GM18858 (cell line): ENCODE measurements around the gene PGC.
"Not testable (repeated sequence)": the region's sequence is repeated elsewhere in the genome, so short reads cannot be mapped to it uniquely, and the experiment has no call there.

ENCODE experiments used
- ATAC-seq: cut with Tn5 transposase; IDR thresholded peaks from one replicate; pipeline ENCODE4 v1.9.1; 2021; ENCODE audit not compliant: unreplicated experiment

The PGC gene

DNA sequence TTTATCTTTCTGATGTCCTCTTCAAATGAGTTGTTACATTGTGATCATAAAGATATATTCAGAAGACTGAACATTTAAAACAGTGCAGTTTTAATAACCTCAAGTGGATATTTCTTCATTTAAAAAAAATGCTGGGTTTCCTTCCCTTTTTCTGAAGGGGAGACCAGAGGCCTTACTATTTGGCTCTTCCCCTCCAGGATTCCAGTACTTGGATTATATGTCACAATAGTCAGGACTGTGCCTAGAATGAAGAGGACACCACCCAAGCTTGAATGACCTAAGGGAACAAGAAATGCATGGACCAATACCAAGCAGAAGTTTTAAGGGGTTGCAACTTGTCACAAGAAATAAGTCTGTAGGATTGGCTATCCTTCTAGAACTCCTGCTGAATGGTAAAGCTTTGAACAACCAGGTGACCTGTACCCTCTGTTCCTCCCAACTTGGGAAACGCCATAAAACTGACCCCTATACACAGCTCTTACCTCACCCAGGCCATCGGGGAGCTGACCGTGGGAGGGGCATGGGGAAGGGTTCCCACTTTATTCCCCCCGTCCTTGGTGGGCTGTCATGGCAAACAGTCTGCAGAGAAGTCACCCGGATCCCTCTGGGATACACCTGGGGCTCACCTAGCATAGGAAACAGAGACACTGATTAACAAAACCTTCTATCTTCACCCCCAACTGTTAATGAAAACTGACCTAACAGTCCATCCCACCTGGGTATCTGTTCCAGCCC is 30.5 kb upstream of the PGC start:
- no peak for ATAC-seq

GRCh38 chr6:41775293-41775882 is 28.2 kb upstream of the PGC start:
- ATAC-seq, result no peak

GRCh38 chr6:41774841-41775240 is 27.6 kb upstream of the PGC start:
- ATAC-seq, result no peak

DNA sequence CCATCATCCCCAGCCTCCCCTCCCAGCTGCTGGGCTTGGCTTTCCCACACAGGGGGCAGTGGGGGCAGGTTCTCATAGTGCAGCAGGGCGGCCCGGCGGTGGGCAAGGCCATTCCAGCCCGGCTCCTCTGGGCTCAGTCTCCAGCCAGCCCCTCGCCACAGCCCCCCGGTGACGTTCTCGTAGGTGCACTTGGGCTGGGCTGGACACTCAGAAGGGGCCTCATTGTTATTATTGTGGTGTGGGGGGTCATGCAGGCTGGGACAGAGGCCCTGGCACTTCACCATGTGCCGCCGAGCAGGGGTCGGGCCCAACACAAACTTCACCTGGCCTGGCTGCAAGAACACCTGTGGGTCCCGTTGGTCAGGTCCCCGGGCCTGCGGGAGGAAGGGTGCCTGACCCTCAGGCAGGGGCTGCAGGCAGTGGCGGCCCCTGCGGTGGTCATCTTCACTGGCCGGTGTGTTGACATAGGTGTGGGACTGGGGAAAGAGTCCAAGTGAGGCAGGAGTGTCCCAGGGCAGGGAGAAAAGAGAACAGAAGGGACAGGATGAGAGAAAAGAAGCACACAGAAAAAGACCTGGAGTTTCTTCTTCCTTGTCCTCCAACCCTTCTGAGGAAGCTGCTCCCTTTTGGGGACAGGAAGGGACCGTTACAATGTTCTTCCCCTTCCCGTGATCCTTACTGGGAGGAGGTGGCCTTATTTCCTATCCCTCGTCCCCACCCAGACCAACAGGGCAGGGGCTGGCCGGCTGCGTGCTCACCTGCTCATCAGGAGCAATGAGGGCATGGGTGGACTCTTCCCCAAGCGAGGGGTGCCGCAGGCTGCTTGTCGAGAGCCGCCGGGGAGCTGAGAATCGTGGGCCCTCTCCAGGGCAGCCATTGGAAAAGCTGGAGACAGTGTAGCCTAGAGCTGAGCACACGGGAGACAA is 24.1 kb upstream of the PGC start:
- no peak for ATAC-seq

- no peak for ATAC-seq
Measured at GRCh38 chr6:41770381-41771057, 23.3 kb upstream of the PGC start.

DNA sequence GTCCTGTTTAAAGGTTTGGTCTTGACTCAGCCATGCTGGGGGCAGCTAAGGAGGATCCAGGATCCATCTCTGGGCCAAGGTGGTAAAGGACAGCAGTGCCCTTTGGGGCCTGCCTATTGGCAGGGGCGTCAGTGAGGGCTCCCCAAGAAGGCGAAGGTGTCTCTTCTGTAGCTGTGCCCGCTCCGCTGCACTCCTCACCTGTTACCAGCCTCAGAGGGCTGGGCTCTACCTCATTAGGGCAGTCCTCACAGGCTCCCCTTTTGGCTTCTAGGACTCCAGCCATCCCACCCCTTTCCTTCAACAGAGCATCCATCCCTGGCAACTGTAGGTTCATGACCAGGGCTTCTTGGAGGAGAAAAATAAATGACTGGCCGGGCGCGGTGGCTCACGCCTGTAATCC is 22.2 kb upstream of the PGC start:
- no peak for ATAC-seq

DNA sequence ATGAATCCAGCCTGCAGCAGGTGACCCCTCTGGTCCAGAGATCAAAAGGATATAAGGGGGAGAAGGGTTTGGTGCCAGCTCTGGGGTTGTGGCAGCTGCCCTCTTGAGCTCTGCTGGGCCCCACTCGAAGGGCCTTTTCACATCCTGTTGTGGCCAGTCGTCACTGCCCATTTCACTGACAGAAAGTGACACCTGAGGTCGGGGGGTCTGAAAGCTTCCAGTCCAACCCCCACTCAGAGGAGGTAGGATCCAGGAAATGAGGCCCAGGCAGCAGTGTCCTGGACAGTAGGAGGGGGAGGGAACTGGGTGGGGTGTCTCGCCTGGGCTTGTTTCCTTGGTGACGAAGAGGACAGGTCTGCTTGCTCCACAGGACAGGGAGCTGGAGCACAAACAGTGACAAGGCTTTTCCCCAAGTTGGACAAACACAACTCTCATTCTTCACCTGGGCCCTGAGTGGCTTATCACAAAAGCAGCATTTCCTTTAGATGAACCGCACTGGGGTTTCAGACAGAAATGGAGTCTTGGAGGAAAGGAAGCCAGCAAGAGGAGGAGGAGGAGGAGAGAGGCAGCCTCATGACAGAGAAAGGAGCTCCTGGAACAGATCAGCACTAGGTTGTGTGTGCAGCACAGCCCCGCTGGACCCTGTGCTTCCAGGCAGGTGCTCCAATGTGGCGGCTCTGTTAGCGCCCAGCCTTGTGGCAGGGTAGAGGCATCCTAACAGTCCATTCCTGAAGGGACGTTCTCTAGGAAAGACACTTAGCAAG is 21.5 kb upstream of the PGC start:
- no peak for ATAC-seq

DNA sequence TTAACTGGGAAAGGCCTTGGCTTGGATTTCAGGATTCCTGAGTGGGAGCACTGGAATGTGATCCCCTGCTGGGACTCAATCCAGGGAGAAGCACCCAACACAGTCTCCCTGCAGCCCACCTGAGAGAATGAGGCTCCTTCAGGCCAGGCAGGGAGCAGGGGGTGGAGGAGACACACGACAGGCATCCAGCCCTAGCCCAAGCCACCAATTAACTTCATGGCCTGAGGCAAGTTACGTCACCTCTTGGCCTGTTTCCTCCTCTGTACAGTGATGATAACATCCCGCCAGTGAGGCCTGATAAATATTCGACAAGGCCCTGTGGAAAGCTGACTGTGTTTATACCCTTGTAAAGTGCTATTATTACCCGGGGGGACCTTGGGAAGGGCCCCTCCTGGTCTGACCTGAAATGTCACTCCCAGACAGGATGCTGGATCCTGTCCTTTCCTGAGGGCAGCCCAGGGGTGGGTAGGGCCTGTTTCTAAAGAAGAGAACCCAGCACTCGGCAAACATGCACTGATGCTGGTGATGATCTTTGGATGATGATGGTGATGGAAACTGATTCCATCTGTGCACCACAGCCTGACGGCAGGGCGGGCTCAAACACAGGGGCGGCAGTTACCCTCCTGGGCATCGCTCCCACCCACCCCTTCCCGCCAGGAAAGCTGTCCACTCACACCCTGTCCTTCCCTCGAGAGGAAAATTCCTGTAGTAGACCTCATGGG is 20.1 kb upstream of the PGC start:
- no peak for ATAC-seq

GRCh38 chr6:41766043-41766664 is 19.0 kb upstream of the PGC start:
- ATAC-seq, result not testable (repeated sequence)

DNA sequence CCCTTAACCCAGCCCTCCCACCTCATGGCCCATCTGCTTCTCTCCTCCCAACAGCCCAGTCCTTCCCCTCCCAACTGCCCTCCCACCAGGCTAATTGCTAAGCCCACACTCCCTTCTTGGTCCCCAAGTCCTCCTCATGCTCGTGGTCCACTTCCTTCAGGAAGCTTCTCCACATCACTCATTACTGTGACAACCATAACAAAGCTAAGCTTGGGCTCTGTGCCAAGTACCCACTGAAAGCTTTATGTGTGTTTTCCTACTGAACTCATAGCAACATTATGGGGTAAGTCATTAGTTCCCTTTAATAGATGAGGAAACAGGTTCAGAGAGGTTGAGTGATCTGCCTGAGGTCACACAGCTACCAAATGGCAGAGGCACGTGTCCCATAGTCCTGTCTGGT is 16.3 kb upstream of the PGC start:
- ATAC-seq, result no peak

GRCh38 chr6:41759905-41760579 is 12.8 kb upstream of the PGC start:
- ATAC-seq, result no peak

DNA sequence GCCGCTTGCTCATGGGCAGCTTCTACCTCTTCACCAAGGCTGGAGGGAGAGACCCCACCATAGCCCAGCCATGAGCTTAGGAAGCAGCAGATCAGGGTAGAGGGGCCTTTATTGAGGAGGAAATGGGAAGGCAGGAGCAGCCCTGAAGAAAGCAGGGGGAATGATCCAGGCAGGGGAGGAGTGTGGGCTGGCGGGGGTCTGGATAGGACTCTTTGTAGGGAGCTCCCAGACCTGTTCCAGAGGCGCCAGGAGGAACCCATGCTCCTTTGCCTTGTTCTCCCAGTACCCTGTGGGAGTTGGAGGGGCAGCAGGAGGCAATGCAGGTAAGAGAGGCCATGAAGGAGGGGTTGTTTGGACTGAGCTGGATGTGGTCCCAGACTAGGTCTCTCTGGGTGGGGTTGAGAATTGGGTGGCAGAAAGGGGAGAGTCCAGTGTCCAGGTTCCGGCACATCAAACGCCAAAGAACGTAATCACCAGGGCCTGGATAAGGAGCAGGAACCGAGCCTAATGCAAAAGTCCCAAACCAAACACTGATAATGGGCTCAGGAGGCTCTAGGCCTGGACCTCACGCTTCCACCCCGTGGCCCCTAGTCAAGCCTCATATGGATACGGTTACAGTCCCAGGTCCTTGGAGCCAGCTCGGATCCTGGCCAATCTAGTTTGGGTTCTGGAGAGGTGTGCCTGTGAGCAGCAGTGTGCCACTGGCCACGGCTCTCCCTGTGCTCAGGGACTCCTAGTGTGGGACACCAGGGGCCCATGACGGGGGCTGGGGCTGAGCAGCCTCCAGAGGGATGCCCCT is 12.1 kb upstream of the PGC start:
- no peak for ATAC-seq

DNA sequence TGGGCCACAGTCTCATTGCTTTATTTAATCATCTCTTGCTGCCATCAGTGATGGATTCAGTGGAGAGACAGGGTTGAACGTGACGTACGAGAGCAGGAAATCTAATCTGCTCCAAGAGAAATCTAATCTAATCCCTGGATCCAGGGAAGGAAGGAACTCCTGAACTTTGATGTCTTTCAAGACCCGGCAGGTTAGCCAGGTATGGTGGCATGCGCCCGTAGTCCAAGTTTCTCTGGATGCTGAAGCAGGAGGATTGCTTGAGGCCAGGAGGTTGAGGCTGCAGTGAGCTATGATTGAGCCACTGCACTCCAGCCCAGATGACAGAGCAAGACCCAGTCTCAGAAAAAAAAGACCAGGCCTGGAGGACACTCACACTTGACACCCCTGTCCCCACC is 11.4 kb upstream of the PGC start:
- no peak for ATAC-seq

DNA sequence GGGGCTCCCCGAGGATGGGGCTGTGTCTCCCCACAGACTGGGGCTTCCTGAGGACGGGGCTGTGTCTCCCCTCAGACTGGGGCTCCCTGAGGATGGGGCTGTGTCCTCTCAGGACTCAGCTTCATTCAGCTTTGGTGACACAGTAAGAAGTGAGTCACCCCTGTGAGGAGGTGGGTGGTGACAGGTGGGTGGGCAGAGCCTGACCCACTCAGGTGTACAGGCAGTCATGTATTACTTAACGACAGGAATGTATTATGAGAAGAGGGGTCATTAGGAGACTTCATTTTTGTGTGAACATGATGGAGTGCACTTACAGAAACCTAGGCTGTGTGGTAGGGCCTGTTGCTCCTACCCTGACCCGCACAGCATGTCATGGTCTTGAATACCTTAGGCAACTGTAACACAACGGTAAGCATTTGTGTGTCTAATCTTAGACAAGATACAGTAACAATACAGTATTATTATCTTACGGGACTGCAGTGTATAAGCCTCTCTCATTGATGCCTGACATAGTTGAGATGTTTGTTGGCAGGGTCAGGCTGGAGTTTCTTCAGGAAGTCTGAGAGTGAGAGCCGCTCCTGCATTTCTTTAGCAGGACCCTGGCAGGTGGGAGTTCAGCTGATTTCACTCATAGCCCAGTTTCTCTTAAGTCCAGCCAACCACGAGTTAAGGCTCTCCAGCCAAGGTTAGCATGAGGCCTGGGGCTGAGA is 10.9 kb upstream of the PGC start:
- no peak for ATAC-seq

DNA sequence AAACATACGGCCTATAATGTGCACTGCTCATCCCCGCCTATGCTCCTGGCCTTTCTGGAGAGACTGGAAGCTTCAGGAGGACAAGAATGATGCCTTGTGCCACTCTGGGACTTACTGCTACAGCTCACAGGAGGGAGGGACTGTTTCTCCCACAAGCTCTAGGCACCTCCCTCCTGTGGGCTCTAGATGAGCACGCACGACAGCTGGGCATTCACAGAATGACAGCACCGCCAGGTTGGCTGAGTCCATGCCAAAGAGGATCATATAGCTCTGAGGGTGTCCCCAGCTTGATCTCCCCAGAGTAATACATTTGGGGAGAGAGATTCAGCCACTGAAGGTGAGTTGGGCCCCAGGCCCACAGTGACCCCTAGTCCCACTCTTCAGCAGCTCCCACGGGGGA is 10.1 kb upstream of the PGC start:
- no peak for ATAC-seq

- ATAC-seq, result no peak
Measured at GRCh38 chr6:41756354-41756753, 9.2 kb upstream of the PGC start.

DNA sequence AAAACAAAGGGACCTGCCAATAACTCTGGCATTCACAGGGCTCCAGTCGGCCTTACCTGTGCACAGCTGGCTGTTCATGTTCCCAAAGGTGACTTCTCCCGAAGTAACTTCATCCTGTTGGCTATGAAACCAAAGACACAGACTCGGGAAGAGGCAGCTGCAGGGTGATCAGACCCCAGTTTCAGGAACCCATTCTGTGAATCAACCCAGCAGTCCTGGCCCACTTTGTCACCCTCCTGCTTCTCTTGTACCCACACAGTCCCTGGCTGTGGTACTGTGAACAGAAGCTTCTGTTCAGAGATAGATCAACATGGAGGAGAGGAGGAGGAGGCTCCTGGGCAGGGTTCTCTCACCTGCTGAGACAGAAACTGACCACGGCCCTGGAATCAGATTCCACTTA is 8.7 kb upstream of the PGC start:
- ATAC-seq, result no peak

DNA sequence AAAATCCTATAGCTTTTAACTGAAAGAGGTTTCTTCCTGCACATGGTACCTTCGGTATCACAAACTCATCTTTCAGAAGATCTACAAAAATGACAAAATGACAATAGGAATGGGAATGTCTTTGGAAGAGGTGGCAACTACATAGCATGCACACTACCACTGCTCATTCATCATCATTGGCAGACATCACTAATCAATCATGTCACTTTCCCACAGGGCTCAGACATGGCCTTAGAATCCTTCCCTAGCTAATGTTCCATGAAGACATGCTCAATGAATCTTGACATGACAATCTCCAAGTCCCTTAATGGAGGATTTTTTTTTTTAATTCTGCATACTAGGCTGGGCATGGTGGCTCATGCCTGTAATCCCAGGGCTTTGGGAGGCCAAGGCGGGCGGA is 3.2 kb upstream of the PGC start:
- ATAC-seq, result no peak
